ENCODE data around the gene TMEM134.

- TF ChIP-seq CTCF (IDR thresholded peaks at IDR 0.05; ENCODE audit: low read length), result peak; percentile 40; the same call in 1 of the 2 replicates
- no peak for TF ChIP-seq EZH2 (IDR thresholded peaks at IDR 0.05; ENCODE audit: borderline replicate concordance, low read length)
Measured at GRCh38 chr11:67439321-67440228, 29.5 kb downstream of the TMEM134 start.
